Neural progenitor cell (in vitro differentiated cells): ENCODE results near the gene ABHD11.

Source experiments
- EZH2phosphoT487 ChIP-seq: fragments of 200-600 bp; sonication (generic); IDR thresholded peaks from 2 replicates; pipeline ENCODE4 v1.6.1; 2017; ENCODE audit warnings: antibody characterized with exemption
- TF ChIP-seq, protein P1 (sequence below): fragments of 200-600 bp; sonication (generic); IDR thresholded peaks from 2 replicates; pipeline ENCODE4 v1.5.1; 2017; ENCODE audit warnings: antibody characterized with exemption, mild to moderate bottlenecking

DNA sequence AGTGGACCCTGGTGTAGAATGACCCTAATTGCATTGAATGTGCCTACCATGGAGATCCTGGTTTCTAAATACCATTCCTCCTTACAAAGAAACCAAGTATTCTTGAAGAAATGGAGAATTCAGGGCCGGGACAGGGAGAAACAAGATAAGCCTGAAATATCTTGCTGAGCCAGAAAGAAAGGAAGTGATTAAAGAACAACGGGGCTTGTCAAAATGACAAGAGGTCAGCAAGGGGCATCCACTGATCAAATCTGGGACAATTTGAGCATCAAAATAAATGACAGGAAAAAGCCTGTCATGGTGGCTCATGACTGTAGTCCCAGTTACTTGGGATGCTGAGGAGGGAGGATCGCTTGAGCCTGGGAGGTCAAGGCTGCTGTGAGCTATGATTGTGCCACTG is 8.1 kb downstream of the ABHD11 start:
- TF ChIP-seq, protein P1, sequence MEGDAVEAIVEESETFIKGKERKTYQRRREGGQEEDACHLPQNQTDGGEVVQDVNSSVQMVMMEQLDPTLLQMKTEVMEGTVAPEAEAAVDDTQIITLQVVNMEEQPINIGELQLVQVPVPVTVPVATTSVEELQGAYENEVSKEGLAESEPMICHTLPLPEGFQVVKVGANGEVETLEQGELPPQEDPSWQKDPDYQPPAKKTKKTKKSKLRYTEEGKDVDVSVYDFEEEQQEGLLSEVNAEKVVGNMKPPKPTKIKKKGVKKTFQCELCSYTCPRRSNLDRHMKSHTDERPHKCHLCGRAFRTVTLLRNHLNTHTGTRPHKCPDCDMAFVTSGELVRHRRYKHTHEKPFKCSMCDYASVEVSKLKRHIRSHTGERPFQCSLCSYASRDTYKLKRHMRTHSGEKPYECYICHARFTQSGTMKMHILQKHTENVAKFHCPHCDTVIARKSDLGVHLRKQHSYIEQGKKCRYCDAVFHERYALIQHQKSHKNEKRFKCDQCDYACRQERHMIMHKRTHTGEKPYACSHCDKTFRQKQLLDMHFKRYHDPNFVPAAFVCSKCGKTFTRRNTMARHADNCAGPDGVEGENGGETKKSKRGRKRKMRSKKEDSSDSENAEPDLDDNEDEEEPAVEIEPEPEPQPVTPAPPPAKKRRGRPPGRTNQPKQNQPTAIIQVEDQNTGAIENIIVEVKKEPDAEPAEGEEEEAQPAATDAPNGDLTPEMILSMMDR = no peak
- TF ChIP-seq EZH2phosphoT487 = no peak
